ENCODE data around the gene TXNDC17. TPM values are rescaled to one million over a fixed set of nuclear protein-coding genes. Genes with fewer than 3 reads are reported as not detected.

The TXNDC17 gene
- total and polyA plus RNA-seq, 9 of the 15 experiments (the other 6 are each of a cell fraction or from before 2014, with no cell fraction given), result 108 to 759 (median 179) TPM

DNA sequence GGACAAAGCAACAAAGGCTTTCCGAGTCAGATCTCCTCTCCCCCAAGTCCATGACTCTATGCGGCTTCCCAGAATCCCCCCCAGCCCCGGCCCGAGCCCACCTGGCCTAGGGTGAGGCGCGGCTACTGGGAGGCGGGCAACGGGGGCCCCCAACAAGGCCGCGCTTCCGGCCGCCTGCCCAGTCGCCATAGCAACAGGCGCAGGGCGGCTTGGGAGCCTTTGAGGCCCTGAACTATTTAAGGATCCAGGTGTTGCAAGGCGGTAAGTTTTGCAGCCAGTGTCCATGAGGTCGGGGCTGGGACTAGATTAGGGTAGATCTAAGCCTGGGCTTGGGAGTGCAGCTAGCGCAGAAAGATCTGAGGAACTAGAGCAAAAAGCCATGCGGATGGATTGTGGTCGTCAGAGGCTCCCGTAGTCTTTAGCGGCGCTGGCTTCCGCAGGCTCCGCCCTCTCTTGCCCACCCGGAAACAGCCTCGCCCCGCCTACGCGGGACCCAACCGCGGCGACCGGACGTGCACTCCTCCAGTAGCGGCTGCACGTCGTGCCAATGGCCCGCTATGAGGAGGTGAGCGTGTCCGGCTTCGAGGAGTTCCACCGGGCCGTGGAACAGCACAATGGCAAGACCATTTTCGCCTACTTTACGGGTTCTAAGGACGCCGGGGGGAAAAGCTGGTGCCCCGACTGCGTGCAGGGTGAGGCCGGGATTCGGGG, at the start of gene TXNDC17, which contains the start of gene KIAA0753 (continued):
- TF ChIP-seq, protein P1, sequence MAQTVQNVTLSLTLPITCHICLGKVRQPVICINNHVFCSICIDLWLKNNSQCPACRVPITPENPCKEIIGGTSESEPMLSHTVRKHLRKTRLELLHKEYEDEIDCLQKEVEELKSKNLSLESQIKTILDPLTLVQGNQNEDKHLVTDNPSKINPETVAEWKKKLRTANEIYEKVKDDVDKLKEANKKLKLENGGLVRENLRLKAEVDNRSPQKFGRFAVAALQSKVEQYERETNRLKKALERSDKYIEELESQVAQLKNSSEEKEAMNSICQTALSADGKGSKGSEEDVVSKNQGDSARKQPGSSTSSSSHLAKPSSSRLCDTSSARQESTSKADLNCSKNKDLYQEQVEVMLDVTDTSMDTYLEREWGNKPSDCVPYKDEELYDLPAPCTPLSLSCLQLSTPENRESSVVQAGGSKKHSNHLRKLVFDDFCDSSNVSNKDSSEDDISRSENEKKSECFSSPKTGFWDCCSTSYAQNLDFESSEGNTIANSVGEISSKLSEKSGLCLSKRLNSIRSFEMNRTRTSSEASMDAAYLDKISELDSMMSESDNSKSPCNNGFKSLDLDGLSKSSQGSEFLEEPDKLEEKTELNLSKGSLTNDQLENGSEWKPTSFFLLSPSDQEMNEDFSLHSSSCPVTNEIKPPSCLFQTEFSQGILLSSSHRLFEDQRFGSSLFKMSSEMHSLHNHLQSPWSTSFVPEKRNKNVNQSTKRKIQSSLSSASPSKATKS (CRISPR knock-in tag; IDR thresholded peaks at IDR 0.05), result no peak
- TF ChIP-seq NEUROD1 (IDR thresholded peaks at IDR 0.05; ENCODE audit: borderline replicate concordance, low read depth, low read length, partially characterized antibody), result no peak
- no peak for TF ChIP-seq ZNF445 (CRISPR knock-in tag; IDR thresholded peaks at IDR 0.05; ENCODE audit: low read depth)
- TF ChIP-seq, protein P2, sequence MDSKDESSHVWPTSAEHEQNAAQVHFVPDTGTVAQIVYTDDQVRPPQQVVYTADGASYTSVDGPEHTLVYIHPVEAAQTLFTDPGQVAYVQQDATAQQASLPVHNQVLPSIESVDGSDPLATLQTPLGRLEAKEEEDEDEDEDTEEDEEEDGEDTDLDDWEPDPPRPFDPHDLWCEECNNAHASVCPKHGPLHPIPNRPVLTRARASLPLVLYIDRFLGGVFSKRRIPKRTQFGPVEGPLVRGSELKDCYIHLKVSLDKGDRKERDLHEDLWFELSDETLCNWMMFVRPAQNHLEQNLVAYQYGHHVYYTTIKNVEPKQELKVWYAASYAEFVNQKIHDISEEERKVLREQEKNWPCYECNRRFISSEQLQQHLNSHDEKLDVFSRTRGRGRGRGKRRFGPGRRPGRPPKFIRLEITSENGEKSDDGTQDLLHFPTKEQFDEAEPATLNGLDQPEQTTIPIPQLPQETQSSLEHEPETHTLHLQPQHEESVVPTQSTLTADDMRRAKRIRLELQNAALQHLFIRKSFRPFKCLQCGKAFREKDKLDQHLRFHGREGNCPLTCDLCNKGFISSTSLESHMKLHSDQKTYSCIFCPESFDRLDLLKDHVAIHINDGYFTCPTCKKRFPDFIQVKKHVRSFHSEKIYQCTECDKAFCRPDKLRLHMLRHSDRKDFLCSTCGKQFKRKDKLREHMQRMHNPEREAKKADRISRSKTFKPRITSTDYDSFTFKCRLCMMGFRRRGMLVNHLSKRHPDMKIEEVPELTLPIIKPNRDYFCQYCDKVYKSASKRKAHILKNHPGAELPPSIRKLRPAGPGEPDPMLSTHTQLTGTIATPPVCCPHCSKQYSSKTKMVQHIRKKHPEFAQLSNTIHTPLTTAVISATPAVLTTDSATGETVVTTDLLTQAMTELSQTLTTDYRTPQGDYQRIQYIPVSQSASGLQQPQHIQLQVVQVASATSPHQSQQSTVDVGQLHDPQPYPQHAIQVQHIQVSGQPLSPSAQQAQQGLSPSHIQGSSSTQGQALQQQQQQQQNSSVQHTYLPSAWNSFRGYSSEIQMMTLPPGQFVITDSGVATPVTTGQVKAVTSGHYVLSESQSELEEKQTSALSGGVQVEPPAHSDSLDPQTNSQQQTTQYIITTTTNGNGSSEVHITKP (IDR thresholded peaks at IDR 0.05; ENCODE audit: partially characterized antibody), result no peak
- TF ChIP-seq NELFE (IDR thresholded peaks at IDR 0.05; ENCODE audit: insufficient read depth, insufficient read length), result no peak
- TF ChIP-seq RBM34 (IDR thresholded peaks at IDR 0.05; ENCODE audit: borderline replicate concordance, insufficient read depth, low read length), result no peak
- no peak for TF ChIP-seq ZC3H8 (IDR thresholded peaks at IDR 0.05)
- TF ChIP-seq, protein P3, sequence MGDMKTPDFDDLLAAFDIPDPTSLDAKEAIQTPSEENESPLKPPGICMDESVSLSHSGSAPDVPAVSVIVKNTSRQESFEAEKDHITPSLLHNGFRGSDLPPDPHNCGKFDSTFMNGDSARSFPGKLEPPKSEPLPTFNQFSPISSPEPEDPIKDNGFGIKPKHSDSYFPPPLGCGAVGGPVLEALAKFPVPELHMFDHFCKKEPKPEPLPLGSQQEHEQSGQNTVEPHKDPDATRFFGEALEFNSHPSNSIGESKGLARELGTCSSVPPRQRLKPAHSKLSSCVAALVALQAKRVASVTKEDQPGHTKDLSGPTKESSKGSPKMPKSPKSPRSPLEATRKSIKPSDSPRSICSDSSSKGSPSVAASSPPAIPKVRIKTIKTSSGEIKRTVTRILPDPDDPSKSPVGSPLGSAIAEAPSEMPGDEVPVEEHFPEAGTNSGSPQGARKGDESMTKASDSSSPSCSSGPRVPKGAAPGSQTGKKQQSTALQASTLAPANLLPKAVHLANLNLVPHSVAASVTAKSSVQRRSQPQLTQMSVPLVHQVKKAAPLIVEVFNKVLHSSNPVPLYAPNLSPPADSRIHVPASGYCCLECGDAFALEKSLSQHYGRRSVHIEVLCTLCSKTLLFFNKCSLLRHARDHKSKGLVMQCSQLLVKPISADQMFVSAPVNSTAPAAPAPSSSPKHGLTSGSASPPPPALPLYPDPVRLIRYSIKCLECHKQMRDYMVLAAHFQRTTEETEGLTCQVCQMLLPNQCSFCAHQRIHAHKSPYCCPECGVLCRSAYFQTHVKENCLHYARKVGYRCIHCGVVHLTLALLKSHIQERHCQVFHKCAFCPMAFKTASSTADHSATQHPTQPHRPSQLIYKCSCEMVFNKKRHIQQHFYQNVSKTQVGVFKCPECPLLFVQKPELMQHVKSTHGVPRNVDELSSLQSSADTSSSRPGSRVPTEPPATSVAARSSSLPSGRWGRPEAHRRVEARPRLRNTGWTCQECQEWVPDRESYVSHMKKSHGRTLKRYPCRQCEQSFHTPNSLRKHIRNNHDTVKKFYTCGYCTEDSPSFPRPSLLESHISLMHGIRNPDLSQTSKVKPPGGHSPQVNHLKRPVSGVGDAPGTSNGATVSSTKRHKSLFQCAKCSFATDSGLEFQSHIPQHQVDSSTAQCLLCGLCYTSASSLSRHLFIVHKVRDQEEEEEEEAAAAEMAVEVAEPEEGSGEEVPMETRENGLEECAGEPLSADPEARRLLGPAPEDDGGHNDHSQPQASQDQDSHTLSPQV (IDR thresholded peaks at IDR 0.05), result no peak
- TF ChIP-seq, protein P4, sequence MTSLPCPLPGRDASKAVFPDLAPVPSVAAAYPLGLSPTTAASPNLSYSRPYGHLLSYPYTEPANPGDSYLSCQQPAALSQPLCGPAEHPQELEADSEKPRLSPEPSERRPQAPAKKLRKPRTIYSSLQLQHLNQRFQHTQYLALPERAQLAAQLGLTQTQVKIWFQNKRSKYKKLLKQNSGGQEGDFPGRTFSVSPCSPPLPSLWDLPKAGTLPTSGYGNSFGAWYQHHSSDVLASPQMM (CRISPR knock-in tag; IDR thresholded peaks at IDR 0.05), result no peak
- TF ChIP-seq, protein P5, sequence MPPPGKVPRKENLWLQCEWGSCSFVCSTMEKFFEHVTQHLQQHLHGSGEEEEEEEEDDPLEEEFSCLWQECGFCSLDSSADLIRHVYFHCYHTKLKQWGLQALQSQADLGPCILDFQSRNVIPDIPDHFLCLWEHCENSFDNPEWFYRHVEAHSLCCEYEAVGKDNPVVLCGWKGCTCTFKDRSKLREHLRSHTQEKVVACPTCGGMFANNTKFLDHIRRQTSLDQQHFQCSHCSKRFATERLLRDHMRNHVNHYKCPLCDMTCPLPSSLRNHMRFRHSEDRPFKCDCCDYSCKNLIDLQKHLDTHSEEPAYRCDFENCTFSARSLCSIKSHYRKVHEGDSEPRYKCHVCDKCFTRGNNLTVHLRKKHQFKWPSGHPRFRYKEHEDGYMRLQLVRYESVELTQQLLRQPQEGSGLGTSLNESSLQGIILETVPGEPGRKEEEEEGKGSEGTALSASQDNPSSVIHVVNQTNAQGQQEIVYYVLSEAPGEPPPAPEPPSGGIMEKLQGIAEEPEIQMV (tag; conservative IDR thresholded peaks at IDR 0.05; ENCODE audit: low read depth), result no peak
- TF ChIP-seq, protein P6, sequence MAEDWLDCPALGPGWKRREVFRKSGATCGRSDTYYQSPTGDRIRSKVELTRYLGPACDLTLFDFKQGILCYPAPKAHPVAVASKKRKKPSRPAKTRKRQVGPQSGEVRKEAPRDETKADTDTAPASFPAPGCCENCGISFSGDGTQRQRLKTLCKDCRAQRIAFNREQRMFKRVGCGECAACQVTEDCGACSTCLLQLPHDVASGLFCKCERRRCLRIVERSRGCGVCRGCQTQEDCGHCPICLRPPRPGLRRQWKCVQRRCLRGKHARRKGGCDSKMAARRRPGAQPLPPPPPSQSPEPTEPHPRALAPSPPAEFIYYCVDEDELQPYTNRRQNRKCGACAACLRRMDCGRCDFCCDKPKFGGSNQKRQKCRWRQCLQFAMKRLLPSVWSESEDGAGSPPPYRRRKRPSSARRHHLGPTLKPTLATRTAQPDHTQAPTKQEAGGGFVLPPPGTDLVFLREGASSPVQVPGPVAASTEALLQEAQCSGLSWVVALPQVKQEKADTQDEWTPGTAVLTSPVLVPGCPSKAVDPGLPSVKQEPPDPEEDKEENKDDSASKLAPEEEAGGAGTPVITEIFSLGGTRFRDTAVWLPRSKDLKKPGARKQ (CRISPR knock-in tag; IDR thresholded peaks at IDR 0.05), result no peak
- TF ChIP-seq ZNF444 (CRISPR knock-in tag; IDR thresholded peaks at IDR 0.05), result no peak

Data from K562 (cell line).